HepG2 (cell line): ENCODE results near the gene HSPA1L. TPM values are rescaled to one million over a fixed set of nuclear protein-coding genes. Genes with fewer than 3 reads are reported as not detected.

Source experiments
- CC2D1A ChIP-seq: sonication (generic); formaldehyde crosslinking; IDR thresholded peaks from 2 replicates; pipeline ENCODE4 v1.8.1; 2023; ENCODE audit warnings: mild to moderate bottlenecking, missing genetic modification reagents
- GPN1 ChIP-seq: sonication (generic); formaldehyde crosslinking; IDR thresholded peaks from 2 replicates; pipeline ENCODE4 v1.5.1; 2020; ENCODE audit warnings: missing genetic modification reagents, borderline replicate concordance
- IRX3 ChIP-seq: sonication (generic); formaldehyde crosslinking; IDR thresholded peaks from 2 replicates; pipeline ENCODE4 v1.8.1; 2023; ENCODE audit warnings: mild to moderate bottlenecking, low read depth, missing genetic modification reagents, borderline replicate concordance
- MYNN ChIP-seq: sonication (generic); formaldehyde crosslinking; IDR thresholded peaks from 2 replicates; pipeline ENCODE4 v1.4.0; 2020; ENCODE audit warnings: mild to moderate bottlenecking, low read depth, missing genetic modification reagents
- NFE2L1 ChIP-seq: sonication (generic); formaldehyde crosslinking; IDR thresholded peaks from 2 replicates; pipeline ENCODE4 v1.4.0; 2020; ENCODE audit warnings: missing genetic modification reagents, mild to moderate bottlenecking, borderline replicate concordance
- POLR2G ChIP-seq: fragments of 200-400 bp; formaldehyde crosslinking; IDR thresholded peaks from 2 replicates; pipeline ENCODE4 v1.6.1; 2018; ENCODE audit warnings: mild to moderate bottlenecking, low read depth, low read length, moderate library complexity
- SMARCE1 ChIP-seq: fragments of 450-650 bp; IDR thresholded peaks from 2 replicates; pipeline ENCODE4 v1.6.1; 2017; ENCODE audit warnings: borderline replicate concordance
- THYN1 ChIP-seq: sonication (generic); formaldehyde crosslinking; IDR thresholded peaks from 2 replicates; pipeline ENCODE4 v1.8.1; 2023; ENCODE audit warnings: low read depth, mild to moderate bottlenecking, moderate library complexity, missing genetic modification reagents, borderline replicate concordance
- XRCC5 ChIP-seq: fragments of 200-400 bp; formaldehyde crosslinking; optimal IDR thresholded peaks from 2 replicates; pipeline ENCODE3; 2017; ENCODE audit warnings: mild to moderate bottlenecking, low read length
- ZNF331 ChIP-seq: sonication (generic); formaldehyde crosslinking; IDR thresholded peaks from 2 replicates; pipeline ENCODE4 v1.4.0; 2020; ENCODE audit warnings: missing genetic modification reagents
- ZNF496 ChIP-seq: sonication (generic); formaldehyde crosslinking; IDR thresholded peaks from 2 replicates; pipeline ENCODE4 v1.8.1; 2023; ENCODE audit warnings: mild to moderate bottlenecking, moderate library complexity, missing genetic modification reagents; ENCODE audit not compliant: insufficient replicate concordance
- ZNF589 ChIP-seq: sonication (generic); formaldehyde crosslinking; conservative IDR thresholded peaks from 2 replicates; pipeline ENCODE4 v1.8.0; 2022; ENCODE audit warnings: mild to moderate bottlenecking, moderate library complexity, missing genetic modification reagents
- ZNF713 ChIP-seq: sonication (generic); formaldehyde crosslinking; IDR thresholded peaks from 2 replicates; pipeline ENCODE4 v1.4.0; 2020; ENCODE audit warnings: mild to moderate bottlenecking, missing genetic modification reagents
- ZNF761 ChIP-seq: sonication (generic); formaldehyde crosslinking; conservative IDR thresholded peaks from 2 replicates; pipeline ENCODE4 v1.4.0; 2020; ENCODE audit warnings: mild to moderate bottlenecking, missing genetic modification reagents
- ZSCAN25 ChIP-seq: sonication (generic); formaldehyde crosslinking; IDR thresholded peaks from 2 replicates; pipeline ENCODE4 v1.8.0; 2022; ENCODE audit warnings: mild to moderate bottlenecking, missing genetic modification reagents
- polyA plus RNA-seq, 8 experiments: library from polyadenylated mRNA; depleted of rRNA in 3 of 8; stranded (reverse) in 7 of 8; unstranded in 1 of 8; fragments of >200 nt; fragmentation: Illumina TruSeq in 4 of 8; extraction: Trizol in 4 of 8; gene quantifications; 2 replicates each; pipeline versions ENCODE4 v1.2.1 to v1.2.3, GENCODE V29; 2011 to 2016; ENCODE audit warnings: low read depth in 4 of 8, missing spikeins in 1 of 8, mixed read lengths in 1 of 8; ENCODE audit not compliant: insufficient read depth in 1 of 8
- total RNA-seq, 5 experiments: library from RNA; depleted of rRNA; stranded (reverse); fragments of >200 nt; fragmentation: Illumina TruSeq; extraction: Trizol; gene quantifications; 2 replicates each; pipeline ENCODE4 v1.2.3, GENCODE V29; 2016; ENCODE audit warnings: low read depth in 1 of 5
- TF ChIP-seq, protein P1 (sequence below): sonication (generic); formaldehyde crosslinking; IDR thresholded peaks from 2 replicates; pipeline ENCODE4 v1.5.0; 2020; ENCODE audit warnings: mild to moderate bottlenecking, missing genetic modification reagents
- TF ChIP-seq, protein P2 (sequence below): sonication (generic); formaldehyde crosslinking; IDR thresholded peaks from 2 replicates; pipeline ENCODE4 v1.4.0; 2020; ENCODE audit warnings: missing genetic modification reagents
- TF ChIP-seq, protein P3 (sequence below): sonication (generic); formaldehyde crosslinking; IDR thresholded peaks from 2 replicates; pipeline ENCODE4 v1.4.0; 2020; ENCODE audit warnings: mild to moderate bottlenecking, low read depth, missing genetic modification reagents
- TF ChIP-seq, protein P4 (sequence below): sonication (generic); formaldehyde crosslinking; IDR thresholded peaks from 2 replicates; pipeline ENCODE4 v1.8.0; 2022; ENCODE audit warnings: mild to moderate bottlenecking, missing genetic modification reagents, borderline replicate concordance

The HSPA1L gene
- total and polyA plus RNA-seq, 2 of the 13 experiments (the other 11 are each of a cell fraction or from before 2014, with no cell fraction given) = 0.55 to 1.0 TPM

DNA sequence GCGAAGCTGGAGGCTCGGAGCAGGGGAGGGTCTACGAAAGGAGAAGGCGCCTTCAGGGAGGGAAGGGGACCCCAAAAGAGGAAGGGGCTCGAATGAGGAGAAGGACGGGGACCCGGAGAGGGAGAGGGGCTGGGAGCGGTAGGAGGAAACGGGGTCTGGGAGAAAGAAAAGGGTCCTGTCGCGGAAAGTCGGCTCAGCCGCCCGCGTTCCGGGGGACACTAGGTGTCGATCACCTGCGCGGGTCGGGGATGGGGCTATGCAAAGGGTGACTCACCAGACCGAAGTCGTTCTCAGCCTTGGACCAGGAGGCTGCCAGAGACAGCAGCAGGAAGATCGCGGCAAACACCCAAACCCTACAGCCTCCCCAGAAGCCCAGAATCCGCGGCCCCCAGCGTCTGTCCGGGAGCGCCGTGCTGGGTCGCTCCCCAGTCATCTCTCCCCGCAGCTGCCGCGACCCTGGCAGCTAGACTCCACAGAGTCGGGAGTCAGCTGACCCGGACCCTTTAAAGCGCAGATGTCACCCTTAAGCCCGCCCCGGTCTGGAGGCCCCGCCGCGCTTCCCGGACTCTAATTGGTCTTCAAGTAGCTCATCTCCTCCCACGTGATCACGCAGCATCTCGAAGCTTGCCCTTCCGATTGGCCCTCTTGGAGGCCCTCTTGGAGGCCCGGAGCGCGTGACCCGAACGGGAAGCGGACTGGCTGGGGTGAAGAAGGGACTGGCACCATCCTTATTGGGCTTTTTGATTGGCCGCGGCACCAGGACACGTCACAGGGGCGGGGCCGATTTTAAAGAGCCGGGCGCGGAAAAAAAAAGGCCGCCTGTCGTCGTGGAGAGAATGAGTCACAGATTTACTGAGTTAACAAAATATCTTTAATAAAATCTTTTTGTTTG lies 47.5 kb upstream of the HSPA1L start, which contains the start of gene NEU1 (continued):
- TF ChIP-seq ZNF713 (CRISPR knock-in tag) (no peak), GPN1 (CRISPR knock-in tag) (peak; percentile 39; the same call in 1 of the 2 replicates), NFE2L1 (CRISPR knock-in tag) (no peak), ZNF331 (peak; percentile 90), XRCC5 (peak; percentile 33), ZNF496 (CRISPR knock-in tag) (no peak), ZSCAN25 (CRISPR knock-in tag) (no peak; the same call in 1 of the 2 replicates), CC2D1A (CRISPR knock-in tag) (no peak), ZNF761 (peak; percentile 89; the same call in 1 of the 2 replicates), MYNN (CRISPR knock-in tag) (0 out of 2 replicates have a peak, but pooled peaks have one; percentile 50), ZNF589 (CRISPR knock-in tag) (0 out of 2 replicates have a peak, but pooled peaks have one; percentile 73), THYN1 (no peak), IRX3 (CRISPR knock-in tag) (peak; percentile 92), POLR2G (peak; percentile 100), SMARCE1 (no peak)
- TF ChIP-seq, protein P1, sequence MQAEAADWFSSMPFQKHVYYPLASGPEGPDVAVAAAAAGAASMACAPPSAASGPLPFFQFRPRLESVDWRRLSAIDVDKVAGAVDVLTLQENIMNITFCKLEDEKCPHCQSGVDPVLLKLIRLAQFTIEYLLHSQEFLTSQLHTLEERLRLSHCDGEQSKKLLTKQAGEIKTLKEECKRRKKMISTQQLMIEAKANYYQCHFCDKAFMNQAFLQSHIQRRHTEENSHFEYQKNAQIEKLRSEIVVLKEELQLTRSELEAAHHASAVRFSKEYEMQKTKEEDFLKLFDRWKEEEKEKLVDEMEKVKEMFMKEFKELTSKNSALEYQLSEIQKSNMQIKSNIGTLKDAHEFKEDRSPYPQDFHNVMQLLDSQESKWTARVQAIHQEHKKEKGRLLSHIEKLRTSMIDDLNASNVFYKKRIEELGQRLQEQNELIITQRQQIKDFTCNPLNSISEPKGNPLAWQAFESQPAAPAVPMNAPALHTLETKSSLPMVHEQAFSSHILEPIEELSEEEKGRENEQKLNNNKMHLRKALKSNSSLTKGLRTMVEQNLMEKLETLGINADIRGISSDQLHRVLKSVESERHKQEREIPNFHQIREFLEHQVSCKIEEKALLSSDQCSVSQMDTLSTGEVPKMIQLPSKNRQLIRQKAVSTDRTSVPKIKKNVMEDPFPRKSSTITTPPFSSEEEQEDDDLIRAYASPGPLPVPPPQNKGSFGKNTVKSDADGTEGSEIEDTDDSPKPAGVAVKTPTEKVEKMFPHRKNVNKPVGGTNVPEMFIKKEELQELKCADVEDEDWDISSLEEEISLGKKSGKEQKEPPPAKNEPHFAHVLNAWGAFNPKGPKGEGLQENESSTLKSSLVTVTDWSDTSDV (CRISPR knock-in tag) = peak; percentile 74; the same call in 1 of the 2 replicates
- TF ChIP-seq, protein P2, sequence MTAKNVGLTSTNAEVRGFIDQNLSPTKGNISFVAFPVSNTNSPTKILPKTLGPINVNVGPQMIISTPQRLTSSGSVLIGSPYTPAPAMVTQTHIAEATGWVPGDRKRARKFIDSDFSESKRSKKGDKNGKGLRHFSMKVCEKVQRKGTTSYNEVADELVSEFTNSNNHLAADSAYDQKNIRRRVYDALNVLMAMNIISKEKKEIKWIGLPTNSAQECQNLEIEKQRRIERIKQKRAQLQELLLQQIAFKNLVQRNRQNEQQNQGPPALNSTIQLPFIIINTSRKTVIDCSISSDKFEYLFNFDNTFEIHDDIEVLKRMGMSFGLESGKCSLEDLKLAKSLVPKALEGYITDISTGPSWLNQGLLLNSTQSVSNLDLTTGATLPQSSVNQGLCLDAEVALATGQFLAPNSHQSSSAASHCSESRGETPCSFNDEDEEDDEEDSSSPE = peak; percentile 96
- TF ChIP-seq, protein P3, sequence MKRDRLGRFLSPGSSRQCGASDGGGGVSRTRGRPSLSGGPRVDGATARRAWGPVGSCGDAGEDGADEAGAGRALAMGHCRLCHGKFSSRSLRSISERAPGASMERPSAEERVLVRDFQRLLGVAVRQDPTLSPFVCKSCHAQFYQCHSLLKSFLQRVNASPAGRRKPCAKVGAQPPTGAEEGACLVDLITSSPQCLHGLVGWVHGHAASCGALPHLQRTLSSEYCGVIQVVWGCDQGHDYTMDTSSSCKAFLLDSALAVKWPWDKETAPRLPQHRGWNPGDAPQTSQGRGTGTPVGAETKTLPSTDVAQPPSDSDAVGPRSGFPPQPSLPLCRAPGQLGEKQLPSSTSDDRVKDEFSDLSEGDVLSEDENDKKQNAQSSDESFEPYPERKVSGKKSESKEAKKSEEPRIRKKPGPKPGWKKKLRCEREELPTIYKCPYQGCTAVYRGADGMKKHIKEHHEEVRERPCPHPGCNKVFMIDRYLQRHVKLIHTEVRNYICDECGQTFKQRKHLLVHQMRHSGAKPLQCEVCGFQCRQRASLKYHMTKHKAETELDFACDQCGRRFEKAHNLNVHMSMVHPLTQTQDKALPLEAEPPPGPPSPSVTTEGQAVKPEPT = peak; percentile 24; the same call in 1 of the 2 replicates
- TF ChIP-seq, protein P4, sequence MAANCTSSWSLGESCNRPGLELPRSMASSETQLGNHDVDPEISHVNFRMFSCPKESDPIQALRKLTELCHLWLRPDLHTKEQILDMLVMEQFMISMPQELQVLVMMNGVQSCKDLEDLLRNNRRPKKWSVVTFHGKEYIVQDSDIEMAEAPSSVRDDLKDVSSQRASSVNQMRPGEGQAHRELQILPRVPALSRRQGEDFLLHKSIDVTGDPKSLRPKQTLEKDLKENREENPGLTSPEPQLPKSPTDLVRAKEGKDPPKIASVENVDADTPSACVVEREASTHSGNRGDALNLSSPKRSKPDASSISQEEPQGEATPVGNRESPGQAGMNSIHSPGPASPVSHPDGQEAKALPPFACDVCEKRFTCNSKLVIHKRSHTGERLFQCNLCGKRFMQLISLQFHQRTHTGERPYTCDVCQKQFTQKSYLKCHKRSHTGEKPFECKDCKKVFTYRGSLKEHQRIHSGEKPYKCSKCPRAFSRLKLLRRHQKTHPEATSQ = peak; percentile 93
